GM12873 (cell line): ENCODE data around the gene PCYT2.

ENCODE experiments used
- CTCF ChIP-seq: IDR thresholded peaks from 2 replicates; pipeline ENCODE4 v1.5.1; 2012; ENCODE audit warnings: low read depth, mild to moderate bottlenecking, moderate library complexity, low read length, control low read depth; ENCODE audit not compliant: insufficient read depth; ENCODE audit errors: missing control alignments

The PCYT2 gene

GRCh38 chr17:81915331-81915730 is 4.1 kb upstream of the PCYT2 start:
- no peak for TF ChIP-seq CTCF

- no peak for TF ChIP-seq CTCF
Observed at GRCh38 chr17:81914103-81914850, 3.1 kb upstream of the PCYT2 start.

- TF ChIP-seq CTCF, result no peak
Observed at GRCh38 chr17:81913394-81914102, 2.3 kb upstream of the PCYT2 start.

- TF ChIP-seq CTCF, result no peak
Observed at GRCh38 chr17:81912441-81913309, 1.5 kb upstream of the PCYT2 start.

- TF ChIP-seq CTCF, result no peak
Observed at GRCh38 chr17:81911969-81912368, 770 bp upstream of the PCYT2 start.

- TF ChIP-seq CTCF, result no peak
Observed at GRCh38 chr17:81910840-81911276, 341 bp downstream of the PCYT2 start.
